Dermis blood vessel endothelial cell (primary cell): ENCODE results near the gene CACNA2D3. TPM values are rescaled to one million over a fixed set of nuclear protein-coding genes. Genes with fewer than 3 reads are reported as not detected.

Source experiments
- DNase-seq: peaks from one replicate; pipeline ENCODE4 v3.0.0; 2010
- total RNA-seq: library from RNA; depleted of rRNA; stranded (reverse); fragments of >200 nt; gene quantifications from 2 replicates; pipeline ENCODE4 v1.2.3, GENCODE V29; 2014

Gene CACNA2D3
- total RNA-seq, 1 donor from 2014 or later: under 0.01 TPM

DNA sequence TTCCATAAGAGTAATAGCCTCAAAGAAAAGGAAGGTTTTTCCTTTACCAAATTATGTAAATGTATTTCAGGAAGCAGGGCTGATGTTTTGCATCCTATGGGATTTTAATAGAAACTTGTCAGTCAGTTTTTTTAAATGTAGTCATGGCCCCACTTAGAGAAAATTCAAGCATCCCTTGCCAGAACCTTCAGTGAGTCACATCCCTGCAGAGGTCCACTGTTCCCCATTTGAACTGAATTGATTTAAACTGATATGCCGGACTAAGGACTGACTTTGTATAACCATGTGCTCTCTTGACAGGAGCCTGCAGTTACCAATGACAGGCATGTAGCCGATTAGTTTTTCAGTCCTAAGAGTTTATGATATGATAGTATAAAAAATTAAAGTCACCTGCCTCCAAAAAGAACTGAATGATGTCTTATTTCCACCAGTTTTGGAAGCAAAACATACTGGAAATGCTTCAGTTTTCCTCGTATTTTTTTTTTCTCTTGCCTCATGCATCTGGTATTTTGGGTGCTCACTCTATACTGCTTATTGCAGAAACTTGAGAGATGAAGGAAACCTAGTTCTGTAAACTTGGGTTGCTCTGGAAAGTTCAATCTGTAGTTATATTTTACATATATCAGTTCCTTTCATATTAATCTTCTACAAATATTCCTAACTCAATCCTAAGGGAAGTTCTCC, 774.8 kb downstream of the CACNA2D3 start:
- no peak for DNase-seq

GRCh38 chr3:54899273-54899672, 776.9 kb downstream of the CACNA2D3 start:
- no peak for DNase-seq

DNA sequence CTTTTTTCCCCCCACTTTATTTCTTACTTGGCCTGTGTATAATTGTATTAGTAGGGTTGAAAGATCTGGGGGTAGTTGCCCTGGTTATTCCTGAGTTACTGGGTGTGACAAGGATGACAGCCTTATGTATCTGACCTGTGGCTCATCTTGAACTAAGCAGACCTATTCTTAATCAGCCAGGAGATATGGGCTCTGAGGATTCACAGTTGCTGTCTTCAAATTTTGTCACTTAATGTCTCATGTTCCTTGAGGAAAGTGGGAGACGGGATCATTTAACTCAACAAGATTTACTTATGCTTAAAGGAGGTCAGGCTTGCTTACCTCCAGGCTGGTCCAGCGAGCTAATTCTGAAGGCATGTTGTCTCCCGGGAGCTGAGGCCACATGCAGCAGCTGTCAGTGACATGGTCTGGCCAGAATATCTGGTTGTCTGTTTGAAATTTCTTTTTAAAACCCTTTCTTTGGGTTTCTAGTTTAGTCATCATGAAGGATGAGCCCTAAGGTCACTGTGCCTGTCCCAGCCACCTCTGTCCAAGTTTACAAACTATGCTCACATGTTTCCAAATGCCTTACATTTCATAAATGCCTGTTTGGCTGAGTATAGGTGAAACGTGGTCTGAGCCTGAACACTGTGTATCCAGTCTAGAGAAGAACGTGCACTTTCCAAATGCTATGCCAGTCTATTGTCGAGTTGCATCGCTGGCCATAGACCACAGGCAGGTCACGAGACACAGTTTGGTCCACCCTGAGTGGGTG, 778.7 kb downstream of the CACNA2D3 start:
- no peak for DNase-seq

DNA sequence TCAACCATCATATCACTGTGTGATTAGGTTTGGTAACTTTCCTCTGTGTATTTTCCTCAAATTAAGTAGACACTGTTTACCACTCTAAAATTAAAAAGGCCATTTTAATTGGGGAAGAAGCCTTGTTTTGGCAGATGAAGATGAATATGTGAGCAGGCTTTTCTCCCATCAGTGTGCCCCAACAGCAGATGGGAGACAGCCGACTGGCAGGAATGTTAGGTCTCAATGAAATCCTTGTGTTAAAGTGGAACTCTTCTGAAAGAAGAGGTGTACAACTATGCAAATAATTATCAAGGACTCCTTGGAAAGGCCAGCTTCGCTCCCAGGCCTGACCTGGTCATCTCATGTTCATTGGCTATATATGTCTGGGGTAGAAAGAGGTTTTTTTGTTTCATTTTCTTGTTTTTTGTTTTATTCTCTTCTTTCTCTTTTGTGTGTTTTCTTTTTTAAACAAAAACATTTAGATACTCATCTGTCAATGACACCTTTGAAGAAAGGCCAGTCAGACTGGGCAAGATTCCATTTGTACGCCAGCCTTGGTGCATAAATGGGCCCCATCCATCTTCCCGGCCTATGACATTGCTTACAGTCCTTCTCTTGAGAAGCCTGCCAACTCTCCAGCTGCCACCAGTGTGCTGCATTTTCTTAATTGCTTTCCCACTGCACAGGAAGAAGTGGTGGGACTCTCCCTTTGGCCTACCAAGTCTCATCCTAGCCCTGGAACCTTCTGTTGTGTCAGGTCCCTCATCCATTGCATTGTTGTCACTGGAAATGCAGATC, 779.7 kb downstream of the CACNA2D3 start:
- DNase-seq: no peak

DNA sequence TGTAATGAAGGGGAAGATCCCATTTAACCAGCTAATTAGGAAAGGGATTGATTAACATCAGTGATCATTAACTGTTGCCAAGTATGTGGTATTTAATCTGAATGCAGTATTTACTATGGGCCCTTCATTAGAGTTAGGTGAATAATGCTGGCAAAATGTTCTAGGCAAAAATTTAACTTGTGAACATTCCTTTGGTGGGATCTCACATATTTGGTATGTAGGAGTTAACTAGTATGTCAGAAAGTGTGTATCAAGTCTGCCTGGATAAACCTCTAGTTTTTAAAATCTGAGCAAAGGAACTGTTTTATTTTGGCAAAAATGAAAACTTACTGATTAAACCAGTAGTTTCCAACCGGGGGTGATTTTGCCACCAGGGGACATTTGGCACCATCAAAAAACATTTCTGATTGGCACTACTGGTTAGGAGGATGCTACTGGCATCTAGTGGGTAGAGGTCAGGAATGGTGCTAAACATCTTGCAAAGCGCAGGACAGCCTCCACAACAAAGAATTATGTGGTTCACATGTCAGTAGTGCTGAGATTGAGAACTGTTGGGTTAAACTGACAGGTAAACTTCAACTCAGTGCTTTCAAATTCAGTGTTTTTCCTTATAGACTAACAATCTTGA, 783.0 kb downstream of the CACNA2D3 start:
- DNase-seq: no peak

GRCh38 chr3:54905920-54906319, 783.6 kb downstream of the CACNA2D3 start:
- DNase-seq: no peak

GRCh38 chr3:54906763-54907162, 784.4 kb downstream of the CACNA2D3 start:
- DNase-seq: no peak

DNA sequence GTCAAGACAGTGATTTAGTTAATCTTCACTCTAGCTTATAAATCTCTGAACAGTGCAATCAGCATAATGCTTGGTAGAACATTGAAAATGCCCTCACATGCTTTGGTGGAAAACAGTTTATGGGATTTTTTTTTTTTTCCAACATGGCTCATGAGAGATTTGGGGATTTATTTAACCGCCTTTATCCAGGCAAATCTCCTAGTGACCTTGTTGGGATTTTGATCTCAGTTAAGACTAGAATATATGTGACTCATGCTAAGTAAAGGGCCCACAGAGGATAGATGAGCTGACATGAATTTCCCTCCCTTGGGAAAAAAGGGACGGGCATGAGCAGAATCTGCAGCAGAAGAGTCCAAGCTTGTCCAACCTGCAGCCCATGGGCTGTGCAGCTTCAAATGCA, 786.8 kb downstream of the CACNA2D3 start:
- DNase-seq: no peak

DNA sequence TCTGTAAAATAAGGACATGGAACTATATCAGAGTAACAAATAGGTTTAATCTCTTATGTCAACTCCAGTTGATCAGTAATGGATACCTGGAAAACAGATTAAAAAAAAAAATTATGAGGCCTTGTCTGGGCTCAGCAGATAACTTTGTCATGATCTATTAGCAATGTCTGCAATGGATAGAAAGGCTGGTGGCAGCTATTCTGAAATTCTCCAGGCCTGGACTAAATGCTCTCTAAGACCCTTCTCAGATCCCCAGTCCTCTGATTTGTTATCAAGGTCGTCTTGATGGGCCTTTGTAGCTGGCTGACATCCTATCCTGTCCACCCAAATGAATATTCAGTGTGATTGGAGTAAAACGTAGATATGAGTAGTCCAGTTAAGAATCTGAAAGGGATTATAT, 791.8 kb downstream of the CACNA2D3 start:
- no peak for DNase-seq

DNA sequence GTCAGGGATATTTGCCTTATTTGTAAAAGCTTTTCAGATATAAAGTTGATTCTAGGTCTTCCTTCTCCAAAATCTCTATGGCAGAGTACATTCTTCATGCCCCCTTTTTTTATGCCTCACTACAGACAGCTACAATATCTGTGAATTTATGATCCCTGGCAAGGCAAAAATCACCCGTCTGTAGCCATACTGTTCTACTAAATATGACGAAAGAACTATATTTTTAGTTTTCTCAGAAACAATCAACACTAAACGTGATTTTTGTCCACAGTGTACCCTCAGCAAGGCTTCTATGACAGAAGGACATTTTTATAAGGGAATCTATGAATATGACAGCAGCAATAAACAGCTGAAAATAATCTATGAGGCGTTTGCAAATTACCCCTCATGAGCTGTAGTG, 792.8 kb downstream of the CACNA2D3 start:
- no peak for DNase-seq

- DNase-seq: no peak
Observed at GRCh38 chr3:54915976-54916375, 793.6 kb downstream of the CACNA2D3 start.

DNA sequence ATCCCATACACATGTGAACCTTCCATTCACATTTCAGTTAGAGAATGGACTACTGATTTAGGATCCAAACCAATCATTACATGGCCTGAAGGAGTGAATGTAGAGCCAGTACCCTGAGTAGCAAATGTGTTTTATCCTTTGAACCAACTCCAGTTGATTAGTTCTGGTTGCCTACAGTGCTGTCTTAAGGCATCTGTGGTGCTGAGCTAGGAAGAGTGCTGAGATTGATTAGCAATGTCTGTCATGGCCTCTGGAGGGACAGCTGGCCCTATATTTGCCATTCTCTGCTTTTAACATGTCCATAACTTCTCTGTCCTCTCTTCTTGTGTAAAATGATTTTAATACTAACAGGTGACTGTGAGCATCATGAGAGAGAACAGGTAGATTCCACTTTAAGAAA, 794.4 kb downstream of the CACNA2D3 start:
- no peak for DNase-seq

DNA sequence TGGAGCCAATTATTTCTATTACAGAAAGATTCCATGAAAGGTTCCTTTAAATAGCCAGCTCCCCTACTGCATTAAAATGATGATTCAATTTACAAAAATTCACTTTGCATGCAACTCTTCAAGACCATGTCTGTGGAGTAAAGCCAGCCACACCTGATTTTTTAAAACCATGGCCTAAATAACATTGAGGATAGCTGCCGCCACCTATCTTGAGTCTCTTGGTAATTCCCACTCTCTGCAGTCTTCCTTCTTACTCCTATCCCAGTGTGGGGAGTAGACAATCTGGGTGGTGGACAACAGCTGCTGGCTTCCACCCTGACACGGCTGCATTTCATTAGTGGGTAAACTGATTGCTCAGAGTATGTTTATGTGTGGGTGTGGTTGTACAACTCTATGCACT, 794.8 kb downstream of the CACNA2D3 start:
- no peak for DNase-seq

DNA sequence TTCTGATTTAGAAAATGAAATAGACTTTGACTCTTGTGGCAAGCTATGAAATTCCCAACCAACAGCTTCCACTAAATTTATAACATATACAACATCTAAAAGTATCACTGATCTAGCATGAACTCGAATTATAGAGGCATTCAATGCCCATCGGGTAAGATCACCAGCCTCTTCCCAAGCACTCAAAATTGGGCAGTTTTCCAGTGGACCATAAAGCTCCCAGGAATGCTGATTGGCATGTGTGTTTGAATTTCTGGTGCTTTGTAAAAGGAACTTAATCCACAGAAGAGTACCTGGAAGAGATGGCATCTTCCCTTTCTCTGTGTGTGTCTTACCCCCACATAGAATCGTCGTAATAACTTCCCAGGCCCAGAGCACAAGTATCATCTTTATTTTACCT, 795.5 kb downstream of the CACNA2D3 start:
- no peak for DNase-seq

DNA sequence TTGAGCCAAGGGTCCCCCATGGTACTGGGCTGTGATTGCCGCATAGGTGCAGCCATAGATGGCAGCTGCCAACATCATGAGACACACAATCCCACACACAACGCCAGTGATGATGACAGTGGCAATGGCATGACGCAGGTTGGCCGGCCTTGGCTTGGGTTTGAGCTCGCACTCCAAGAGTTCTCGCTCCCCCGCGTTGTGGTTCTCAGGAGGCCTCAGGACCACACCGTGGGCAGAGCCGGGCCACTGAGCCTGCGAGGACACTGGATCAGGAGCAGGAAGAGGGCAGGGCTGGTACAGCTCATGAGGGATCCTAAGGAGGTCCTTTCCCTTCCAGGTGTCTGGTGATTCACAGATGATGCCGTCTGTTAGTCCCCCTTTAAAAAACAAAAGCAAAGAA, 796.2 kb downstream of the CACNA2D3 start:
- no peak for DNase-seq

DNA sequence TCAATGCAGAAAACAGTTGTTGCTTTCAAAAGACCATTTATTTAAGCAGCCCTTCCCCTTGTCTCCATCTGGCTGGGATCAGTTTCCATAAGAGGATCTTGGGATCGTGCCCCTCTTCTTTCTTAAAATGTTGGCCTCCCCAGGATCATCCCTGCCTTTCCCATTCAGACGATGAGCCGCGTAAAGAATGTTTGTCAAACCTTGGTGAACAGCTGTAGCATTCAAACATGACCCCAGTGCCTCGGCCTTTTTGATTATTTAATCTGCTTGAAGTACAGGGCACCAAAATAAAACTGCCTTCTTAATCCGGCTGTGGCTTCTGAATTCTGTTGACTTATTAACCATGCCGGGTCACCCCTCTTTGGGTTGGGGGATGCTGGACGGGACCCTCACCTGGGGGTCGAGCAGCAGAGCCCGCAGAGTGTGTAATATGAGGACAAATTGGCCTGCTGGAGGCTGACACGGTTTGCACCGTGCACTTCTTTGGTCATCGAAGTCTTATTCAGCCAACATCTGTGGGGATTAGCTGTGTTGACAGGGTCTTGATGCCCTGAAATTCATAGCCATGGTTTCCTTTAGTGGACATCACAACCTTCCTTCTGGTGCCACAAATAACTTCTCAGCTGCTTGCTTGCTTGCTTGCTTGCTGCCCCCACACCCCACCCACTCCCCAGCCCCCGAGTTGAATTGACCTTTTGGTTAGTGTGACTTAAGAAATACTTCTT, 805.9 kb downstream of the CACNA2D3 start, which contains the start of gene LRTM1:
TSS of gene LRTM1 (minus strand) at position 14 of the 725 bp plus-strand sequence. CDS start 148 bp downstream, outside the sequence.
- DNase-seq: no peak

GRCh38 chr3:54931182-54931581, 808.8 kb downstream of the CACNA2D3 start:
- DNase-seq: no peak

DNA sequence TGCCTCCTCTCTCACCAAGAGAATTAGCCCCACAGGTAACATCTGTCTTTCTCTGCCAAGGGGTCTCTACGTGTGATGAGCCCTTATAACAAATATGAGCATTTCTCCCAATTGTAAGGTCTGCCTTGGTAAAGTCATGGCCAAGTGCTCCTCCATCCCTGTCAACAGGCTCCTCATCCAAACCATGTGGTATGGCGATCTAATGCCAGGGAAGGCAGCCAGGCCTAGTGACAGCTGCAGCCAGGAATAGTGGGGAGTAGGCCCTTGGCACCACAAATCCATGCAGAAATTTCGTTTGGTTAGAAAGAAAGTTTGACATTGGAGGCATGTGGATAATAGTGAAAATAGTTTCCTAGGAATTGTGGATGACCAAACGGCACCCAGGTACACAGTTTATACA, 810.3 kb downstream of the CACNA2D3 start:
- DNase-seq: no peak

DNA sequence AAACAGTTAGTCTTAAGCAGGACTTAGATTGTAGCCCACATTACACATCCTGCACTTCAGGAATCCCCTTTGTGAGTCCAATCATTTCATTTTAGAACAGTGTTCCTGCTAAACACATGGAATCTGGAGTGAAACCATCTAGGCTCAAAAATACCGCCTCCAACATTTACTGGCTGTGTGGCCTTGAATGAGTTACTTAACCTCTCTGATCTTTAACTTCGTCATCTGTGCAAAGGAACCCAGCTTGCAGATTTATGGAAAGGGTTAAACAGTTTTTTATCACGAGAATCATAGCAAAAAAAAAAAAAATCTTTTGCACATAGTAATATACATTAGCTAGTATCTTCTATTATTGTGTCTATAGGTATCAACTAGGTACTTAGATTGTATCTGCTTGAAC, 813.5 kb downstream of the CACNA2D3 start:
- DNase-seq: no peak

- no peak for DNase-seq
Observed at GRCh38 chr3:54936561-54936960, 814.2 kb downstream of the CACNA2D3 start.

- DNase-seq: no peak
Observed at GRCh38 chr3:54939557-54940300, 817.4 kb downstream of the CACNA2D3 start.

DNA sequence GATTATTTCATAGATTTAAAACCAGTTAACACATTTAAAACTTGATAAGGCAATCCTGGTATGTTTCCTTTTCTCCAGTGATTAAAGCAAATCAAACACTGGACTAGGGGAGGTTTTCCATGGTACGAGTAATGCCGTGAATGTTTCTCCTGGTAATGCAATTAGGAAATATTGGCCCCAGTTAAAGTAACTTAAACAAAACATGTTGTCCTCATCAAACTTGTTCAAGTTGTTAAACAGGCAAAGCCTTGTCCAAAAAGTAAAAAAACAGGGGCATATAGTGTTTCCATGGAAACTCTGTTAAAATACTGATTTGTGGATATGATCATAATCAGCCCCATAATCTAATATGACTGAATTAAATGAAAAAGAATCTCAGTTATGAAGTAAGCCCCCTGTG, 818.6 kb downstream of the CACNA2D3 start:
- no peak for DNase-seq
